NCI-H146 (cell line): ENCODE data around the gene THEMIS.

ENCODE experiments used
- DNase-seq: peaks from one replicate; lab custom pipeline; 2025; lab: John Stamatoyannopoulos, UW

The THEMIS gene

GRCh38 chr6:127859956-127860355 is 40.9 kb downstream of the THEMIS start:
- DNase-seq: no peak

DNA sequence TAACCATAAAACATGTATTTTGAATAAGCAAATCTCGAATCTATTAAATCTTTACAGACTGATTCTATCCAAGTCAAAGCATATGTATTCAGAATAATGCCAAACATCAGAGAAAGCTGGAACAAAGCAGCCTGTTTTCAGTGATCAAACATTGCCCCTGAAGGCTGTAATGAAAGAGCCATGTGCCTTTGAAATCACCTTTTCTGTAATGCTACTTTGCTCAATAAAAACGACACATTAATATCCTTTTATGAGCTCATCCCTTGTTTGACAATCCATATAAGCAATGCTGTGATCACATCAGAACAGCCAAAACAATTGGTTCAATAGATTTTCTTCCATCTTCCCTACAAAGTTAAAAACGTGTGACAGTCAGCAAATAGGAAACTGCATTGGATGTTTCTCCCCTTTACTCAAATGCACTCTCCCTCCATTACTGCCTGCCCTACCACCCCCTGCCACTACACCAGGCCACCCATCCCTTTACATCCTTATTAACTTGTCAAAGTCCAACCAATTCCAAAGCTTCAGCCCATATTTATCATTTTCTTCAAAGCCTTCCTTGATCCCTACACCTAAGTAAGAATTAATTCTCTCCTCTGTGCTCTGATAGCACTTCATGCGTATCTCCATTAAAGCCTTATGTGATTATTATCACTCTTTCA is 42.0 kb downstream of the THEMIS start:
- DNase-seq: peak; percentile 17

DNA sequence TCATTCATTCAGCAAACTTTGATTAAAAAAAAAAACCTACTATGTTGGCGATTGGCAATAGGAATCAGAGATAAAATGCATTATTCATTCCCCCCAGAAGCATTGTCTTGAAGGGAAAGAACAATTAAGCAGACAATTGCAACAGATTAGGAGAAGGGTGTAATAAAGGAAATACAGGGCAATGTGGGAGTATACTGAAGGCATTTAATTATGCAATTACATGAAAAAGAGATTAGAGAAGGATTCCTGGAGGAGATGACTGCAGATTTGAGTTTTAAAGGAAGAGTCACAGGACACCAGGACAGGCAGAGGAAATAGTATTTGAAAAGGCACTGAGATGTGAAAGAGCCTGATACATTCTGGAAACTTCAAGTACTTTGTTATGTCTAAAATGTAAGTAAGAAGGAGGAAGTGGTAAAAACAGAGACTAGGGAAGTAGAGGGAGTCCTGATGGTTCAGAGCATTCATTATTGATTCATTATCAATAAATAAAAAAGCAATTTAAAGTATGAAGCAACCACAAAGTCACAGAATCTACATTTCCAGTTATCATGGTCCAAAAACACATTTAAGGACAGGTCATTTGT is 43.7 kb downstream of the THEMIS start:
- DNase-seq: no peak

GRCh38 chr6:127855542-127856159 is 45.2 kb downstream of the THEMIS start:
- DNase-seq: no peak

GRCh38 chr6:127854009-127854408 is 46.8 kb downstream of the THEMIS start:
- DNase-seq: no peak

GRCh38 chr6:127851197-127851596 is 49.7 kb downstream of the THEMIS start:
- DNase-seq: no peak

- DNase-seq: no peak
Observed at GRCh38 chr6:127845242-127845641, 55.6 kb downstream of the THEMIS start.

DNA sequence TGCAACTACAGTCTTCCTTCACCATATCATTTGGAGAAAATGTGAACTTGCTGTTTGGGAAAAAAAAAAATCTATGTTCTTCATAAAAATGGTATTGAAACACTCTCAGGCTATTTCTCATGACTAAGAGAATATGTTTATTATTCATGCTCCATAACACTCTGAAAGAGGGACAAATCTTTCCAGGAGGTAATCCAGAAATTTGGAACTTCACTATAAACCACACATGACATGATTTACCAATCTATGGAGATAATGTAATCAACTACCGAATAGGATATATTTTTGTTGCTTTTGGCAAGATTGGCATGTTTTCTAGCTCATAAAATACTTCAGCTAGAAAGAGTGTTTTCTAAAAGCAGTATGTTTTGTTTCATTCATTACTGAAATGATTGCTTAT is 56.3 kb downstream of the THEMIS start:
- no peak for DNase-seq

- no peak for DNase-seq
Observed at GRCh38 chr6:127843582-127843981, 57.3 kb downstream of the THEMIS start.

- DNase-seq: no peak
Observed at GRCh38 chr6:127842562-127842961, 58.3 kb downstream of the THEMIS start.

GRCh38 chr6:127841811-127842210 is 59.0 kb downstream of the THEMIS start:
- DNase-seq: no peak

GRCh38 chr6:127834136-127834535 is 66.7 kb downstream of the THEMIS start:
- no peak for DNase-seq

DNA sequence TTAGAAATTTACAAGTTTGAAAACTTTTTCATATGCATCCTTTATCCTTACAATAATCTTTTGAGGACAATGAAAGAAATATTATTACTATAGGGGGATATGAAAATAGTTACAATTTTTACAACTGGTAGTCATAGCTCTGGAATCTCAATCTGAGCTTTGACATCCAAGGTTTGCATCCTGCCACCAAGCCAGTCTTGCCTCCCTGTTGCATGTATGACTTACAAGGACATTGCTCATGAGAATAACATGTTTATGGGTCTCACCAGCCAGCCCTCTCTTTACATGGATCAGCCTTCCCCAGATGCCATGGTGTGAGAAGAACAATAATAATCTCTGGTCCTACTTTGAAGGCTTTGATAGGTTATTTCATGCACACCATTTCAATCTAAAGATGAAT is 67.5 kb downstream of the THEMIS start:
- DNase-seq: no peak

GRCh38 chr6:127832381-127832780 is 68.5 kb downstream of the THEMIS start:
- no peak for DNase-seq

DNA sequence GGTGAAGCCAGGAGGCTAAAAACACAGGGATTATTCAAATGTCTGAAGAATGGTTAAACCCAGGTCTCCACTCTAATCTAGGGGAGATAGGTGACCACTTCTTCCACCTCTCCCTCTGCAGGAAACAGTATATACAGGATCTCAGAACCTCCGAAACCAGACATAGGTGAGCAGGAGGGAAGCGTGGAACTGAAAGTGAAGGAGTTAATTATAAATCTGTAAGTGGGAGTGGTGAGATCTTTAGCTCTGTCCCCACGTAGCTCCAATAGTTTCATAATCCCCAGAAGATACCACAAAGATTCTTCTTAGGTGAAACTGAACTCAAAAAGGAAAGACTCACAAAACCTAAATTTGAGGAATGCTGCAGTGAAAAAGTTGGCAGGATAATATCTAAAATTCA is 76.8 kb downstream of the THEMIS start:
- DNase-seq: no peak

GRCh38 chr6:127821431-127821830 is 79.4 kb downstream of the THEMIS start:
- no peak for DNase-seq

- DNase-seq: no peak
Observed at GRCh38 chr6:127818149-127818548, 82.7 kb downstream of the THEMIS start.

DNA sequence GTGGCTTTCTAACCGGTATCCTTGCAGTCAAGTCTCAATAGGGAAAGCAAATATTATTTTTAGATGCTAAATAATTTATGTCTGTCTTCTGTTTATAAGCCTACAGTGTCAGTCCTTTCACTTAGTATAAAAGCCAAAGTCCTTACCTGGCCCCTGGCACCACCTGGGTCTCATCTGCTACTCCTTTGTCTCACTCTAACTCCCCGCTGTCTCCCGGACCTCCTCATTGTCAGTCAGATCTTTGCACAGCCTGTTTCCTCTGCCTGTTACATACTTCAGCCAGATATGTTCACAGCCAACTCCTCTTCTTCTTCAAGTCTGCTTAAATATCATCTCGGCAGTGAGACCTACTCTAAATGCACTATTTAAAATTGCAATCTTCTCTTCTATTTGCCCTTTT is 84.2 kb downstream of the THEMIS start:
- peak; percentile 97 for DNase-seq

DNA sequence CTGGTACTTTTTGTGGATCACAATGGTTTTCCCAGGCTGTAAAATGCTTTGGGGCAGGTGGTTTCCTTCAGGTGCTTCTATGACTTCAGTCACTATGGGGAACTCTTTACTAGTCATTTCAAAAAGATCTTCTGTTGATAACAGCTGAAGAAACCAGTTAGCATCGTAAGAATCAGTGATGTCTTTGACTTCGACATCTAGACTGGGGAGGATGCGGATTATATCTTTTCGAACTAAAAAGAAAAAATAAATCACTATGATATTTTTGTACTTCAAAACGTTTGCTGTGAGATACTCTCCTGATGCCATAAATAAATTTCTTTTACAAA is 87.2 kb downstream of the THEMIS start:
- DNase-seq: no peak

DNA sequence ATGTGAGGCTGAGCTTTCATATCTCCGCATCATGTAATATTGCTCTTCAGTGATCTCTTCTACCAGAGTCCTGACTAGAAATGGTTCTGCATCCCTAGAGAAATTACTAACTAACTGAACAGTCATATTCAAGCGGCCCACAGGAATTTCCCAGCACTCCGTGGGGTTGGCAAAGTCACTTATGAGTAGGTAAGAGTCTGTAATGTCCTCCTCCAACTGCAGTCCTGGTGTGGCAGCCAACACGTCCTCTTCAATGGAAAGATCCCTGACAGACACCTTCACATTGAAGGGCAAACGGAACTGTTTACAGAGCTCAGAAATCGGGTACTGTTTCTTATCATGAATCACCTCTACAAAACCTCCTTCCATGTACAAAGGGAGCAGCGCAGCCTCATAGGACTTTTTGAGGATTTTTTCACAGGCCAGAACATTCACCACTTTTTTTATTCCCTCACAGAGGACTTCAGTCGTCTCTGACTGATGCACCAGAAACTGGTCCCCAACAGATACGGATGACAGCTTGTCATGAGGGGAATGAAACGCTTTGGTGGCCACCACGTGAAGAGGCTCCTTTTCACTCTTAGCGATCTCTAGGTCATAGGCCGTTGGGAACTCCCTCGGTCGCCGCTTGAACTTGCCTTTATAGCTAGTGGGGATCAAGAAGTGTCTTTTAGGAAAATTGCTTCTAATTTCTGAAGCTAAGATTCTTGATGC is 87.7 kb downstream of the THEMIS start:
- no peak for DNase-seq

DNA sequence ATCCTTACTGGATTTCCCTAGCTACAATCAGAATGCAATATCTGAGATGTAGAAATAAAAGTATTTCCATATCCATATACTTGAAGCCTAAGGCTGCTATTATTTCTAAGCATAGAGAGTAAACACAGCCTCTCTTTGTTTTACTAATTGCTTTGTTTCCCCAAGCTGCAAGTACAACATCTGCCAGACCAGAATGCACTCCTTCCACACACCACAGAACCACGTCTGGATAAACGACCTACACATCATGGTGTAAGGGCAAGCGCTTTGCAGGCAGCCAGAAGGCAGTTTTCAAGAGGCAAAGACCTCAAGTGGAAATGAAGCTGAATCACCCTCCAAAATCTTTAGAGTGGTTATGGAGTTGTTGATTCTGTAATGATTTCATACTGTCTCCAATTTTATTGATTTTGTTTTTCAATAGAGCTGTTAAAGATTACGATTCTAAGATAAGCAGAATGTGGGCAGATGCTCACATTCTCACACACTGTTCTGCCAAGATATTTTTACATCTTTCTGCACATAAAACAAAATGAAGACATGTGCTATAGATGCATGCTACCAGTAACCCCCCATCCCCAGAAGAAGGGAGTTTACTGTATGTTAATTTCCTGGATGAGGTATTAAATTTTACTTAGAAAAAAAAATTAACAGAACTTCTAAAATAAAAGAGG is 88.8 kb downstream of the THEMIS start:
- DNase-seq: peak; percentile 89

GRCh38 chr6:127807806-127808517 is 92.9 kb downstream of the THEMIS start:
- DNase-seq: no peak
